GOT3 (cell line): ENCODE results near the gene IQGAP2.
"Not testable (repeated sequence)": the region's sequence is repeated elsewhere in the genome, so short reads cannot be mapped to it uniquely, and the experiment has no call there.

Source experiments
- DNase-seq: peaks from one replicate; lab custom pipeline; 2025; ENCODE audit warnings: mixed read lengths; lab: John Stamatoyannopoulos, UW

The IQGAP2 gene

DNA sequence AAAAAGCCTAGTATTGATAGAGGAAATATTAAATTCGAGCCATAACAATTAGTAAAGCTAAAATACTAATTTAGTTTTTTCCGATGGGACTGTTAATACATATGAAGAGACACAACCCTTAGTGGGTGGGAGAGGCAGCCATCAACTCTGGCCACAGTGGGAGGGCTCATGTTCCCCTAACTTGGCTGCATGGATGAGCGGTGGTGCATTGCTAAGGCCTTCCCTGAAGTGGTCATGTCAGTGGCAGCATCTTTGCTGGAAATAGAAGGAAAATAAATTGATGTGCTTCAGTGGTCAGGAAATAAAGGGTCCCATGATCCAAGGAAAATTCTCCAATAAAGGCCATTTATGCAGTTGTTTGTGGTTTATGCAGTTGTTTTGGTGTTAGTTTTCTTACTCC is 254.0 kb downstream of the IQGAP2 start:
- DNase-seq: no peak

DNA sequence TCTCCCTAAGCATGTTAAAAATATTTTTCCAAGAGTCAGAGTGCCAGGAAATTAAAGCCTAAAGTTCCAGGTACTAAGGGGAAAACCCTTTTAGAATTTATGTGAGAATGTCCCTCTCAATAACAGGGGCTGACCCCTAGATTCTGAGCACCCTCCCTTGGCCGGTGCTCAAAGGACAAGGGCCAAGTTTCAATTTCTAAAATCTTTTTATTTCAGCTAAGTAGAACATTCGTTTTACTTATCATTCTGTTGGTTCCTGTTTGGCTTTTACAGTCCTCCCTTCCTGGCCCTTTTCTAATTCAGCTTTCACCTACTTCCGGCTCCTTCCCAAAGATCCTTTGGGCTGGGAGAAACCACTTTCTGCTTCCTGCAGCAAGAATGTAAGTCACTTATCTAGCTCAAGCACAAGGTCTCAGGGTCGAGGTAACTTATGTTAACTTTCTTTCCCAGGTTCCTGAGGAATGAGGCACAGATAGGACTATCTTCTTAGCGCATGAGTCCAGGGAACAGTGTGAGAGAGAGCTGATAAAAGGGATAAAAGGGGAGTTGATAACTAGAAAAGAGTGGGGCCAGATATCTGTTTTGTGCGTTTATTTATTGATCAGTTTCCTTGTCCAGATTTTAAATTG is 254.7 kb downstream of the IQGAP2 start:
- DNase-seq: no peak

DNA sequence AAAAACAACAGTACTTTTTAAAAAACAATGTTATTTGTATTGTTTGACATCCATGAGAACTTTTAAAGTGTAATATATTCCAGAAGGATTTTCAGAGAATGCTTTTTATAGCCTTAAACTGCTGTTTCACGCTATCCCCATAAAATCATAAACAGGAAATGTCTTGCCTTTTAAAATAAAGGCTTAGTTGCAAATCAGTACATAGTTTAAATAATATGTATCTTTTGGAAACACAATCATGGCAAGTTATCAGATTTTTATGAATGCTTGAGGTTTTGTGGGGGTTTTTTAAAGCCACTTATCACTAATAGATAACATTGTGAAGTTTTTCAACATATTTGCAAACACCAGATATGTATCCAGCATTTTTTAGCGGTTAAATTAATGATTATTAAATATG is 257.3 kb downstream of the IQGAP2 start:
- DNase-seq: no peak

DNA sequence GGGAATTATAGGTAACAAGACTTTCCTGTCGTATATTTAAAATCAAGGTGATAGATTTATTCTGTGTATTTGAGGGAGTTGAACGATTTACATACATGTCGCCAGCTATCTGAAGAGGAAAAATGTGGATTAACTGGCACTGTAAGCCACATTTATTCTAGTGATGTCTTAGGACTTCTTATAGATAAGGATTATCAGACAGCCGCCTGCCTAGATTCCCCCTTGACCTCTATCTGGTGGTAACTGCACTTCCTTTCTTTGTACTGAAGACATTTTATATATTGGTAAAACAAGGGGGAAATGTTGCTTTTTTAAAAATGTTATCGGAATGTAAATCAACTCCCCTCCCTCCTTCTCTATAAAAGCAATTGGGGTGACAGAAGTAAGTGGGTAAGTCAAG is 259.4 kb downstream of the IQGAP2 start:
- DNase-seq: no peak

GRCh38 chr5:76663573-76663972 is 260.5 kb downstream of the IQGAP2 start:
- no peak for DNase-seq

GRCh38 chr5:76664079-76664478 is 261.0 kb downstream of the IQGAP2 start:
- no peak for DNase-seq

DNA sequence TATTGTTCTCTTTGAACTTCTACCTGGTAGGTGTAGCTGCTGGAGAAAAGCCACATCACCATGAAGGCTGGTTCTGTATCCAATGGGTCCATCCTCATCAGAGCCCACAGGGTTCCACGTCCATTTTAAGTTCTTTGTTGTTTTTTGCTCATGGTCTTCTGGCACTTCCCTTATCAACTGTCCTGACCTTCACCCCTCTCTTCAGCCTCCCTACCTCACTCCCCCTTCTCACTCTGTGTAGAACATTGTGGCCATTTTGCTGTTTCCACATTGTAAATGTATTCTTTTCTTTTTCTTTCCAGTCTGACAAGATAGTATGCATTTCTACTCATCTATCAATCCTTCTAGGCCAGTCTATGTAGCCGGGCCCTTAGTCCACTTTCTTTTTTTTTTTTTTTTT is 264.4 kb downstream of the IQGAP2 start:
- DNase-seq: no peak

DNA sequence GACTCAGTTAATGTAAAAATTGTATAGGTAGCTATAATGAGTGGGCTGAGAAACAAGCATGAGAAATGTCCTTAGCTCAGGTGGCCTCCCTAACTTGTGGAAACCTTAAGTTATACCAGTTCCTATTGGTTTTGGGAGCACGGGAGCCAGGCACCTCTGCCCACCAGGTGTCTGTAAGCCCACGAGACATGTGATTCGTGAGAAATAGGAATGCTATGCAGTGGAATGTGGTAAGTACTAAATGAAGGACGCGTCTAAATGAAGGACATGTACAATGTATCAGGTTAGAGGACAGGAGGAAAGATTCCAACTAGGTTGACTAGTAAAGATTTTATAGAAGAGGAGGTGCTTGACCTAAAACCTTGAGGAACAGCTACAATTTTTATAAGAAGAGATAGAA is 266.2 kb downstream of the IQGAP2 start:
- DNase-seq: no peak

DNA sequence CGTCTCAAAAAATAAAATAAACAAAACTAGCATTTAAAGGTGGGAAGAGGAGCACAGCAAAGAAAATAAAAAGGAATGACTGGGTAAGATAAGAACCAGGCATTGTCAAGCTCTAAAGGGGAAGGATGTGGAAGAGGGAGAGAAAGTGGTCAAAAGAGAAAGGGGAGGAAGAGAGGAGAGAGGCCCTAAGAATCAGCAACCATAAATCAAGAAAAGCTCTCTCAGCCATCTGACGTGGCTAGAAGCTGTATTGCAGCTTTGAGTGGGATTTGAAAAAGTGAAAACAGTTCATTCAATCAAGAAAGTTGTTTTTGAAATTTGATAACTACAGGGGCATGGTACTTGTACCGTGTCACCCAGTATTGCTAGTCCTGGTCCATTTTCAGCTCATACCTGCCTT is 267.4 kb downstream of the IQGAP2 start:
- DNase-seq: no peak

GRCh38 chr5:76672242-76672641 is 269.2 kb downstream of the IQGAP2 start:
- DNase-seq: no peak

GRCh38 chr5:76673125-76673524 is 270.0 kb downstream of the IQGAP2 start:
- no peak for DNase-seq

DNA sequence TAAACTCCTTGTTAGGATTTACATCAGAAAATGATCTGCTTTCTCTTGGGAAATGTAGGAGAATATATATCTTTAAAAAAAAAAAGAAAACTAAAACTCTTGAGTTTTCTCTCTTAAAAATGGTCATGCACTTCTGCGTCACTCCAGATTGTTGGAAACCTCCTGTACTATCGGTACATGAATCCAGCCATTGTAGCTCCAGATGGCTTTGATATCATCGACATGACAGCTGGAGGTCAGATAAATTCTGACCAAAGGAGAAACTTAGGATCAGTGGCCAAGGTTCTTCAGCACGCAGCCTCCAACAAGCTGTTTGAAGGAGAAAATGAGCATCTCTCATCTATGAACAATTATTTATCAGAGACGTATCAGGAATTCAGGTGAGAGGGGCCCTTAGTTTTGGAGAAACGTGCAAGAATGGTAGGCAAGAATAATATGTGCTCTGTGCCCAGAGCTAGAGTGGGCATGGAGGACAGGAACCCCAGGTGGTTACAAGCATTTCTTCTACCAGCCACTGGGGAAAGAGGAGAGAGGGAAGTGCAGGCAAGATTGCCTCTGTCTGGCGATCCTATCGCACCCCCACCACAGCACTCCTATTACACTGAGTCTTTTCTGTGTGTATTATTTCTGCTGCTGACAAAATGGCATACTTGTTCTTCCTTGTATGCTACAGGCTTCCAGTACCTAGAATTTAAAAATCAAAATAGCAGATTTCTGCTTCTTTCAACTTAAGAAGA is 271.4 kb downstream of the IQGAP2 start:
- DNase-seq: no peak

GRCh38 chr5:76675364-76675763 is 272.3 kb downstream of the IQGAP2 start:
- DNase-seq: no peak

GRCh38 chr5:76677849-76678472 is 274.9 kb downstream of the IQGAP2 start:
- no peak for DNase-seq

- no peak for DNase-seq
These were observed 276.1 kb downstream of the IQGAP2 start for GRCh38 chr5:76679231-76679630.

- not testable (repeated sequence) for DNase-seq
These were observed 277.7 kb downstream of the IQGAP2 start for GRCh38 chr5:76680826-76681225.

DNA sequence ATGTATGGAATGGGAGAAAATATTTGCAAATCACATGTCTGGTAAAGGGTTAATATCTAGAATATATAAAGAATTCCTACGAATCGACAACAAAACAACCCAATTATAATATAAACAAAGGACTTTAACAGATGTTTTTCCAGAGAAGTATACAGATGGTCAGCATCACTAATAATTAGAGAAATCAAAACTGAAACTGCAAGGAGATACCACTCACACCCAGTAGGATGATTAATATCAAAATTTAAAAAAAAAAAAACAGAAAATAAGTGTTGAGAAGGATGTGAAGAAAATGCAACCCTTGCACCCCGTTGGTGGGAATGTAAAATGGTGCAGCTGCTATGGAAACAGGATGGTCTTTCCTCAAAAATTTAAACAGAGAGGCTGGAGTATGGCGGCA is 278.2 kb downstream of the IQGAP2 start:
- no peak for DNase-seq

- DNase-seq: no peak
These were observed 279.3 kb downstream of the IQGAP2 start for GRCh38 chr5:76682387-76682786.

DNA sequence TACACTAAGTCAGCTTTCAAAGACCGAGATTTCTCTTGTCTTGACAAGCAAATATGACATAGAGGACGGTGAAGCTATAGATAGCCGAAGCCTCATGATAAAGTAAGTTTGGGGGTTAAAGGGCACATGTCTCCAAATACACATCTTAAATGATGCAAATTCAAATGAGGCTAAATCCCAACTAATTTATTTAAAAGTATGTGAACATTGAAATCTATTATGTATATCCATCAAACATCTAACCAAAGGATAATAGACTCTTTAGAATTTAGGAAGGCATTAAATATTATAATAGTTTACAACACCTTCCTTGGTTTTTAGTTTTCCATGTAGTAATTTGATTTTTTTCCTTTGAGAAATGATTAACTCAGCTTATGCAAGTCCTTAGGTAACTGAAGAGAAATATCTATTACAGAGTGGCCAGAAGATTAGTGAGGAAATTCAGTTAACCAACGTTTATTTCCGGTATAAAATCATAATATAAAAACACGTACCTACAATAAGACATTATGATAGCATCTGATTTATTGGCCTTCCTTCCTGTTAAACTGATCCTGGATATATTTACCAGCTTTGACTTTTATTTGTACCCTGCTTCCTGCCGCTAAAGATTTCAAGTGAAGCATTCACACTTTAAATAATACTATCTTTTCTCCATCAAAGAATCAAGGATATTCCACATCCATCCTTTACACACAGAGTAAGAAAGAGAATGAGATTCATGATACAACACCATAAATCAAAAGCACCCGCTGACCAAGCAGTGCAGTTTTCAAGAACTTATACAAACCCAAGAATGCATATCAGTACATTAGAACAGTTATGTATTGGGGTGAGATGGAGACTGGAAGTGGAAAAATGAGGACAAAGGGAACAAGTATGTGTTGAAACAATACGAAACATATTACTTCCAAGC is 281.0 kb downstream of the IQGAP2 start:
- DNase-seq: no peak

GRCh38 chr5:76684756-76685519 is 281.9 kb downstream of the IQGAP2 start:
- no peak for DNase-seq

GRCh38 chr5:76685704-76686103 is 282.6 kb downstream of the IQGAP2 start:
- no peak for DNase-seq

DNA sequence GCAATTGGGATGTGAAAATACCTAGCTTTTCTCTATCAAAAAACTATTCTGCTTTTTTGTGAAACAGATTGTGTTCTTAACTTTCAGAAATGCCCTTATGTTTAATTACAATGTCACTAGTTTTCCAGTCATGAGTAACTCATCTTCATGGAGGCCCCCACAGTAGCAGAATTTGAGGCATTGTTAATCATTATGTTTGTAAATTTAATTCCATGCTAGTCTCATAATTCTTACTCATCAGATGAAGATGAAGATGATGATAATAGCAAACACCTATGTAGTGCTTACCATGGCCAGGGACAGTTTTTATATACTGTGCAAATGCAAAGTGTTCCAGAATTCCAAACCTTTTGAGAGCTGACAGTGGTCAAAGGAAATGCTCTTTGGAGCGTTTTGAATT is 285.1 kb downstream of the IQGAP2 start:
- DNase-seq: no peak
